ENCODE data around the gene ERFE. TPM values are rescaled to one million over a fixed set of nuclear protein-coding genes. Genes with fewer than 3 reads are reported as not detected.

Gene ERFE
- total and polyA plus RNA-seq, 9 of the 15 experiments (the other 6 are each of a cell fraction or from before 2014, with no cell fraction given): 0.55 to 8.2 (median 3.7) TPM

- TF ChIP-seq TEAD4 (IDR thresholded peaks at IDR 0.05; ENCODE audit: low read length): peak; percentile 67
- TF ChIP-seq TEAD4 (CRISPR knock-in tag; IDR thresholded peaks at IDR 0.05; ENCODE audit: borderline replicate concordance): no peak
- no peak for TF ChIP-seq MTF1 (CRISPR knock-in tag; IDR thresholded peaks at IDR 0.05; ENCODE audit: borderline replicate concordance)
- TF ChIP-seq DPF2 (IDR thresholded peaks at IDR 0.05): peak; percentile 59
- TF ChIP-seq ARID4B (CRISPR knock-in tag; IDR thresholded peaks at IDR 0.05): no peak
- TF ChIP-seq SMARCC2 (IDR thresholded peaks at IDR 0.05; ENCODE audit: low read depth): 0 out of 2 replicates have a peak, but pooled peaks have one; percentile 34
- peak; percentile 67; the same call in 1 of the 2 replicates for TF ChIP-seq MAX (CRISPR knock-in tag; IDR thresholded peaks at IDR 0.05)
- peak; percentile 16 to 29; a peak in 2 of 4 replicates for TF ChIP-seq TRIM24 (IDR thresholded peaks at IDR 0.05)
- no peak for TF ChIP-seq FOXP4 (CRISPR knock-in tag; IDR thresholded peaks at IDR 0.05; ENCODE audit: borderline replicate concordance)
- TF ChIP-seq ELF1 (tag; IDR thresholded peaks at IDR 0.05): peak; percentile 25; the same call in 1 of the 2 replicates
- 0 out of 2 replicates have a peak, but pooled peaks have one; percentile 18 for TF ChIP-seq ZEB2 (IDR thresholded peaks at IDR 0.05)
- no peak for TF ChIP-seq CTCFL (IDR thresholded peaks at IDR 0.05; ENCODE audit: borderline replicate concordance, insufficient read depth, low read depth, low read length, poor library complexity, severe bottlenecking)
- 0 out of 2 replicates have a peak, but pooled peaks have one; percentile 1 for TF ChIP-seq NFIC (IDR thresholded peaks at IDR 0.05)
- TF ChIP-seq KAT2B (IDR thresholded peaks at IDR 0.05; ENCODE audit: low read depth, low read length): no peak
- TF ChIP-seq KDM5B (IDR thresholded peaks at IDR 0.05; ENCODE audit: insufficient replicate concordance, low read depth, low read length): no peak
- TF ChIP-seq EP300 (IDR thresholded peaks at IDR 0.05; ENCODE audit: low read length): peak; percentile 31; the same call in 1 of the 2 replicates
- no peak for TF ChIP-seq NR2C1 (IDR thresholded peaks at IDR 0.05)
- 0 out of 2 replicates have a peak, but pooled peaks have one; percentile 6 for TF ChIP-seq NR2C1 (tag; IDR thresholded peaks at IDR 0.05)
- TF ChIP-seq HES1 (IDR thresholded peaks at IDR 0.05; ENCODE audit: low read depth): peak; percentile 63; the same call in 1 of the 2 replicates
Observed at GRCh38 chr2:238203973-238204683, 45.4 kb downstream of the ERFE start (continued).

All from K562 (cell line).